Activated naive CD4-positive, alpha-beta T cell treated with anti-CD3 and anti-CD28 coated beads, Interleukin-2, amount 10 ng/mL, durations not matched to agents 7 days and 5 days (primary cell): ENCODE data around the gene SELPLG.
"Not testable (repeated sequence)": the region's sequence is repeated elsewhere in the genome, so short reads cannot be mapped to it uniquely, and the experiment has no call there.

Experiments
- CTCF ChIA-PET: fragments of 350-600 bp; sonication (Branson Sonifier 250); formaldehyde crosslinking; loops from one replicate; lab custom pipeline; 2021; ENCODE audit warnings: antibody characterized with exemption; lab: Charles Lee
- DNase-seq: peaks from one replicate; pipeline ENCODE4 v3.0.0-alpha.2; 2020
- H3K27ac Mint-ChIP-seq: one replicate; pipeline ENCODE4 v1.8.0; 2021; ENCODE audit warnings: mild to moderate bottlenecking, moderate library complexity, mixed read lengths
- H3K27me3 Mint-ChIP-seq: one replicate; pipeline ENCODE4 v1.8.0; 2021; ENCODE audit warnings: mild to moderate bottlenecking, mixed read lengths
- H3K36me3 Mint-ChIP-seq: one replicate; pipeline ENCODE4 v1.8.0; 2021; ENCODE audit warnings: mixed read lengths
- H3K4me1 Mint-ChIP-seq: one replicate; pipeline ENCODE4 v1.8.0; 2021; ENCODE audit warnings: mixed read lengths
- H3K4me3 Mint-ChIP-seq: one replicate; pipeline ENCODE4 v1.8.0; 2021; ENCODE audit warnings: mild to moderate bottlenecking, moderate library complexity, mixed read lengths
- H3K9me3 Mint-ChIP-seq: one replicate; pipeline ENCODE4 v1.8.0; 2021; ENCODE audit warnings: mixed read lengths

The SELPLG gene

DNA sequence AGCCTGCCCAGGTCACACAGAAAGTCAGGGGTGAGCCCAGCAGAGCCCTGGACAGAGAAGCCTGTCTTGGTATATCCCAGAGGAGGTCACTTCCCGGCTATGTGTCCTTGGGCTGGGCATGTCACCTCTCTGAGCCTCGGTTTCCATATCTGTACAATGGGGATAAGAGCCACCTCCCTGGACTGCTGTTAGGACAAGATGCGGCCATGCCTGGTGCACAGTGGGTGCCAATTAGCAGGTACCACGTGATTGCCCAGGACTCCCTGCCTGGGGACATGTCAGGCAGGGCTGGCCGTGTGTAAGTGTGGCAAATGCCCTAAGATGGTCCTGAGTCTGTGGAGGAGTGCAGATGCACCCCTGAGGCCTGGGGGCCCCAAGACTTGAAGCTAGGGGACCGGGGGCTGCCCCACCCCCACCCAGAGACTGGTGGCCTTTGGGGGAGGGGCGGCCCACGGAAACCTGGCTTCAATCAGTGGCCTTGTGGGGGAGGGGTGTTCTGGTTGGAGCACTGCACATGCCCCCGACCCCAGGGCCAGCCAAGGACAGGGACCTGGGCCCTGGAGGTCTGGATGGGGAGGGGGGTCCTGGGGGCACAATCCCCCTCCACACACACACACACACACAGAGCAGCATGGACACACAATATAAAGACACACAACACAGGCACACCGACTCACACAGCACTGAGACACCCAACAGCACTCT lies 36.7 kb downstream of the SELPLG start:
- Mint-ChIP-seq H3K27ac (no peak overlapping the region), H3K27me3 (no peaks in the 10 kb centered on the region), H3K4me3 (no peak overlapping the region), H3K36me3 (no peaks in the 10 kb centered on the region), H3K4me1 (no peaks in the 10 kb centered on the region), H3K9me3 (no peaks in the 10 kb centered on the region)
- CTCF ChIA-PET: no interaction called here
- no peak for DNase-seq

GRCh38 chr12:108595711-108596647 lies 37.7 kb downstream of the SELPLG start:
- Mint-ChIP-seq H3K36me3 (no peaks in the 10 kb centered on the region), H3K9me3 (no peaks in the 10 kb centered on the region), H3K4me3 (no peak overlapping the region), H3K27ac (no peak overlapping the region), H3K4me1 (no peaks in the 10 kb centered on the region), H3K27me3 (no peaks in the 10 kb centered on the region)
- no peak for DNase-seq
- CTCF ChIA-PET: interaction anchor here (0.7 kb wide), 1 partner anchor 20 kb away, joined by 3 read pairs; no protein-coding TSS in a partner anchor

DNA sequence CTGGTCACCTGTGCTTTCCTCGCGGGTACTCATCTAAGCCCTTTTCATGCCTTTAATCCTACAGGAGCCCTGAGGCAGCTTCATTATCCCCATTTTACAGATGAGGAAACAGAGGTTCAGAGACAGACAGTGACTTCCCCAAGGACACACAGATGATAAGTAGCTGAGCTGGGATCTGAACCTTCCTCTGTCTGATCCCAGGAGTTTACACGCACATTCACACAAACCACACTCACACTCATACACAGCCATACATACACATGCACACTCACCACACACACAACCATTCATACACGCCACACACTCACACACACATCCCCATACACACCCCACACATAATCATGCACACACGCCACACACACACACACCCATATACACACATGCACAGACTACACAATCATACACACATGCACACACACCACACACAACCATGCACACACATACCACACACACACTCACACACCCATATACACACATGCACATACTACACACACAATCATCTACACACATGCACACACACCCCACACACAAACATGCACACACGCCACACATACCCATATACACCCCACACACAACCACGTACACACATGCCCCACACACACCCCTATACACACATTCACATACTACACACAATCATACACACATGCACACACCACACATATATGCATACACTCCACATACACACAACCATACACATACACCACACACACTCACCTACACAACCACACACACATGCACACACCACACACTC lies 38.6 kb downstream of the SELPLG start:
- no peak overlapping the region for H3K27ac Mint-ChIP-seq
- CTCF ChIA-PET: interaction anchor here (0.7 to 1.1 kb wide), 2 partner anchors 18 to 19 kb away, joined by 3 read pairs; no protein-coding TSS in a partner anchor

GRCh38 chr12:108594323-108594903 lies 39.3 kb downstream of the SELPLG start:
- Mint-ChIP-seq H3K9me3 (no peaks in the 10 kb centered on the region), H3K36me3 (no peaks in the 10 kb centered on the region), H3K27me3 (peaks cover 3% of the 10 kb centered on the region), H3K4me3 (no peak overlapping the region), H3K27ac (no peak overlapping the region), H3K4me1 (no peaks in the 10 kb centered on the region)
- no peak for DNase-seq
- CTCF ChIA-PET: interaction anchor here (1.1 kb wide), 1 partner anchor 17 kb away, joined by 3 read pairs; no protein-coding TSS in a partner anchor

More for the DNA sequence above, 38.6 kb downstream of the SELPLG start:
- Mint-ChIP-seq H3K9me3 (no peaks in the 10 kb centered on the region), H3K36me3 (no peaks in the 10 kb centered on the region), H3K27me3 (no peaks in the 10 kb centered on the region), H3K4me1 (no peaks in the 10 kb centered on the region), H3K4me3 (no peak overlapping the region)
- no peak for DNase-seq

DNA sequence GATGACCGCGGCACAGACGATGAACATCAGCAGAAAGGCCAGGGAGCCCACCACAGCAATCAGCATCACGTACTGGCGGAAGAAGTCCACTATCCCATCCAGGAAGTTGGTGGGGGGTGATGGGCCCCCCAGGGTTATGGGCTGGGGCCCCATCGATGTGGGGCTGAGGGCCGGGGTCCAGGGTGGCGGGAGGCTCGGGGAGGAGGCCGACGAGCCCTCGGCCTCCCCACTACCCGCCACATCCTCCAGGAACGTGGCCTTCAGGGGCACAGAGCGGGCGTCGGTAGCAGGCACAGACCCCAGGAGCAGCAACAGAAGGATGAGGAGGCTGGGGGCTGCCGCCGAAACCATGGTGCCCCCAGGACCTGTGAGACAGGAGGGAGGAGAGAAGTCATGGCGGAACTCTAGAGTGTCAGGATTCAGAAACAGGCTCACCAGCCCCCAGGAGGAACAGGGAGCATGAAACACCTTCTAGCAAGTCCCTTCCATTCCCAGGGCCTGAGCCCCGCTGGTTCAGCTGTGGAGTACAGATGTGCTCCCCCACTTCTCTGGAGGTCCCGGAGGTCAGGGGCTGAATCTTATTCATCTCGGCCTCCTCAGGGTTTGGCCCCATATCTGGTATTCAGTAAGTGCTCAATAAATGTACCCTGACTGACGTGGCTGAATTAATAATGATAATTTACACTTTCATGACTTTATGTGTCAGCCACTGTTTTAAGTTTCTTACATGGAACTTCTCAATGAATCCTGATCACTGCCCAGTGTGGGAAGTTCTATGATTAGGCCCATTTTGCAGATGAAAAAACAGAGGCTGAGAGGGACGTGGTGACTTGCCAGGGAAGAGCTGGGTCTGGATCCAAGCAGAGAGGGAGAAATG lies 41.4 kb downstream of the SELPLG start:
- Mint-ChIP-seq H3K36me3 (no peaks in the 10 kb centered on the region), H3K4me1 (no peaks in the 10 kb centered on the region), H3K9me3 (no peaks in the 10 kb centered on the region), H3K27me3 (peaks cover 5% of the 10 kb centered on the region), H3K27ac (no peak overlapping the region), H3K4me3 (no peak overlapping the region)
- no peak for DNase-seq
- CTCF ChIA-PET: no interaction called here

DNA sequence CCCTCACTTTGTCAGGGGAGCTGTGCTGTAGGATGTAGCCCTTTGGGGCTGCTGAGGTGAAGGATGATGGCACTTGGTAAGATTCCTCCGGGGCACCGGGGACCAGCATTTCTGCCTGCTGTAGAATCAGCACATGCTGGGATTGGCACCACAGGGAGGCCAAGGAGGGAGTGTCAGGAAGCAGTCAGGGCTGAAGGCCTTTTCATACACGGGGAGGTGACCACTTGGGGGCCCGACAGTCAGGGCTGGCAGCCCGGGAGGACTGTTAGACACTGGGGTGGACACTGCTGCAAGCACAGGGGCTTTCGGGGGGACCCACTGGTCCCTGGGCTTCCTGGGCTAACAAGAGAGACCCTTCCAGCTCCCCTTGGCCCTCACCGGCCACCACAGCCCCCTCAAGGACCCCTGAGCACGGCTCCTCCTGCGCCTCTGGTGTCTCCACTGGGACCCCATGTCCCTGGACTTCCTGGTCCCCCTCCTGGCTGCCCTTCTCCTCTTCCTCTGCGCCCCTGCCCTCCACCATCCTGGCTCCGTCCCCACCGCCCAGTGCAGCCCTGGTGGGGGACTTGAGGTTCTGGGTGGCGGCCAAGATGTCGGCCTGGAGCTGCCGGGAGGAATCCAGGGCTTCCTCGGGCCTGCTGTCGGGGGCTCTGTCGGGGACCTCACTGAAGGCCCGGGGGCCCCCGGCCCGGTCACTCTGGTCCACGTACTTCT lies 42.3 kb downstream of the SELPLG start:
- Mint-ChIP-seq H3K4me3 (no peak overlapping the region), H3K27ac (no peak overlapping the region), H3K27me3 (peaks cover 5% of the 10 kb centered on the region), H3K36me3 (no peaks in the 10 kb centered on the region), H3K4me1 (no peaks in the 10 kb centered on the region), H3K9me3 (no peaks in the 10 kb centered on the region)
- no peak for DNase-seq
- CTCF ChIA-PET: no interaction called here

DNA sequence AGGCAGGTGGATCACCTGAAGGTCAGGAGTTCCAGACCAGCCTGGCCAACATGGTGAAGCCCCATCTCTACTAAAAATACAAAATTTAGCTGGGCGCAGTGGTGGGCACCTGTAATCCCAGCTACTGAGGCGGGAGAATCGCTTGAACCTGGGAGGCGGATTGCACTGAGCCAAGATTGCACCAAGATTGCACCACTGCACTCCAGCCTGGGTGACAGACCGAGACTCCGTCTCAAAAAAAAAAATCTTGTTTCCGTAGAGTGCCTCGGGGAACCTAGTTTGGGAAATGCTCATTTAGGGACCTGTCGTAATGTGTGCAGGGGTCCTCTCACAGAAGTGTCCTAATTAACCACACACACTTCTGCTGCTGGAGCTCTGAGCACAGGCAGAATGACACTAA lies 43.2 kb downstream of the SELPLG start:
- H3K27ac Mint-ChIP-seq, H3K36me3 Mint-ChIP-seq, CTCF ChIA-PET, H3K4me3 Mint-ChIP-seq, H3K4me1 Mint-ChIP-seq, H3K9me3 Mint-ChIP-seq, H3K27me3 Mint-ChIP-seq, DNase-seq: not testable (repeated sequence)

- no peaks in the 10 kb centered on the region for H3K4me1 Mint-ChIP-seq
- peaks cover 5% of the 10 kb centered on the region for H3K27me3 Mint-ChIP-seq
- CTCF ChIA-PET: no interaction called here
- DNase-seq: no peak
- H3K36me3 Mint-ChIP-seq: no peaks in the 10 kb centered on the region
- no peak overlapping the region for H3K27ac Mint-ChIP-seq
- H3K4me3 Mint-ChIP-seq: no peak overlapping the region
- no peaks in the 10 kb centered on the region for H3K9me3 Mint-ChIP-seq
Observed at GRCh38 chr12:108589840-108590229, 43.9 kb downstream of the SELPLG start.

DNA sequence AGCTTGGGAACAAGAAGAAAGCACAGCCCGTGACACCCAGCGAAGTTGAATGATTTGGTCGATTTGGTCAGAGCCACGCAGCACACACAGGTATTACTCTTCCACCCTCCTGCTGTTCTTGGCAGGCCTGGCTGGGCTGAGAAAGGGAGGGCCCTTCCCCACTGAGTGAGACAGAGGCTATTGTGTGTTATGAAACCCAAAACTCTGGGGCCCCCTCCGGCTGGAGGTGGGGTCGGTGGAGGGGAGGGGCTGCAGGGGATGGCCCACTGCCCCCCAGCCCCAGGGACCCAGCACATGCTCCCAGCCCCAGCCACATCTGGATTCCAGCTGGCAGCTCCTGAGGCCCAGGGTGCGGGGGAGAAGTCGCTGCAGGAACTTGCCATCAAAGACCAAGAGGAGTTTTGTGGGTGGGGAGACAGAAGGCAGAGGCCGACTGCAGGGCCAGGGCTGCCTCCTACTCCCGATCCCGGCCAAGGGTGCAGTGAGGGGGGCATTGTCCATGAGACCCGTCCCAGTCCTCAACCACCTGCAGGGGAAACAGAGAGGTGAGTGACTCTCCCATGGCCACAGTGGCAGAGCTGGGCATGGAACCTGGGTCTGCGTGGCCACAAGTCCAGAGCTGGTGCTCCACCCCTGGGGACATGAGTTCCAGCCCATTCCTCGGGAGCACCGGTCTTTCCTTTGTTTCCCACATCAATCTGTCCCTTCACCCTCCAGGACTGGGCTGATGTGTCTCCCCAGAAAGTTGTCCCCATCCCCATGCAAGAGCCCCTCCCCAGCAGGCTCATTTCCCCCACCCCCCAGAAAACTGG lies 44.5 kb downstream of the SELPLG start:
- H3K4me3 Mint-ChIP-seq: no peak overlapping the region
- no peak overlapping the region for H3K27ac Mint-ChIP-seq
- H3K4me1 Mint-ChIP-seq: no peaks in the 10 kb centered on the region
- H3K27me3 Mint-ChIP-seq: peaks cover 6% of the 10 kb centered on the region
- CTCF ChIA-PET: interaction anchor here (1.2 kb wide), 1 partner anchor 19 kb away, joined by 3 read pairs; no protein-coding TSS in a partner anchor
- no peak for DNase-seq
- H3K9me3 Mint-ChIP-seq: no peaks in the 10 kb centered on the region
- no peaks in the 10 kb centered on the region for H3K36me3 Mint-ChIP-seq

- Mint-ChIP-seq H3K9me3 (no peaks in the 10 kb centered on the region), H3K36me3 (no peaks in the 10 kb centered on the region), H3K4me1 (no peaks in the 10 kb centered on the region), H3K27me3 (peaks cover 9% of the 10 kb centered on the region), H3K4me3 (no peak overlapping the region), H3K27ac (no peak overlapping the region)
- CTCF ChIA-PET: no interaction called here
- DNase-seq: no peak
Observed at GRCh38 chr12:108587826-108588225, 45.9 kb downstream of the SELPLG start.

GRCh38 chr12:108586306-108586705 lies 47.4 kb downstream of the SELPLG start:
- no peaks in the 10 kb centered on the region for H3K36me3 Mint-ChIP-seq
- H3K27ac Mint-ChIP-seq: no peak overlapping the region
- H3K4me1 Mint-ChIP-seq: no peaks in the 10 kb centered on the region
- H3K9me3 Mint-ChIP-seq: no peaks in the 10 kb centered on the region
- H3K27me3 Mint-ChIP-seq: peaks cover 9% of the 10 kb centered on the region
- CTCF ChIA-PET: interaction anchor here (1.6 kb wide), 1 partner anchor 31 kb away, joined by 3 read pairs; no protein-coding TSS in a partner anchor
- no peak overlapping the region for H3K4me3 Mint-ChIP-seq
- no peak for DNase-seq

- H3K4me1 Mint-ChIP-seq: no peaks in the 10 kb centered on the region
- no peak overlapping the region for H3K27ac Mint-ChIP-seq
- no peaks in the 10 kb centered on the region for H3K9me3 Mint-ChIP-seq
- CTCF ChIA-PET: interaction anchor here (1.6 kb wide), 1 partner anchor 32 kb away, joined by 3 read pairs; no protein-coding TSS in a partner anchor
- H3K27me3 Mint-ChIP-seq: peaks cover 9% of the 10 kb centered on the region
- no peak overlapping the region for H3K4me3 Mint-ChIP-seq
- no peaks in the 10 kb centered on the region for H3K36me3 Mint-ChIP-seq
- no peak for DNase-seq
Observed at GRCh38 chr12:108585864-108586263, 47.8 kb downstream of the SELPLG start.
